Cardiac fibroblast (primary cell): ENCODE data around the gene COPA.

Experiments used
- DNase-seq, 2 donors: peaks; one replicate each; pipeline versions ENCODE4 v3.0.0 to v3.0.0-alpha.2; 2010; ENCODE audit warnings: low read depth in 2 of 2
- H3K4me3 ChIP-seq, 2 donors: replicated peaks in 1 of 2; 1 replicate in 1 of 2; 2 replicates in 1 of 2; pipeline ENCODE4 v1.5.1; 2011; ENCODE audit warnings: low read depth in 2 of 2, low read length in 2 of 2, mild to moderate bottlenecking in 2 of 2, moderate library complexity in 1 of 2
- CTCF ChIP-seq: IDR thresholded peaks from one replicate; pipeline ENCODE4 v1.5.1; 2011; ENCODE audit warnings: low read depth, mild to moderate bottlenecking, low read length, inconsistent platforms

The COPA gene

DNA sequence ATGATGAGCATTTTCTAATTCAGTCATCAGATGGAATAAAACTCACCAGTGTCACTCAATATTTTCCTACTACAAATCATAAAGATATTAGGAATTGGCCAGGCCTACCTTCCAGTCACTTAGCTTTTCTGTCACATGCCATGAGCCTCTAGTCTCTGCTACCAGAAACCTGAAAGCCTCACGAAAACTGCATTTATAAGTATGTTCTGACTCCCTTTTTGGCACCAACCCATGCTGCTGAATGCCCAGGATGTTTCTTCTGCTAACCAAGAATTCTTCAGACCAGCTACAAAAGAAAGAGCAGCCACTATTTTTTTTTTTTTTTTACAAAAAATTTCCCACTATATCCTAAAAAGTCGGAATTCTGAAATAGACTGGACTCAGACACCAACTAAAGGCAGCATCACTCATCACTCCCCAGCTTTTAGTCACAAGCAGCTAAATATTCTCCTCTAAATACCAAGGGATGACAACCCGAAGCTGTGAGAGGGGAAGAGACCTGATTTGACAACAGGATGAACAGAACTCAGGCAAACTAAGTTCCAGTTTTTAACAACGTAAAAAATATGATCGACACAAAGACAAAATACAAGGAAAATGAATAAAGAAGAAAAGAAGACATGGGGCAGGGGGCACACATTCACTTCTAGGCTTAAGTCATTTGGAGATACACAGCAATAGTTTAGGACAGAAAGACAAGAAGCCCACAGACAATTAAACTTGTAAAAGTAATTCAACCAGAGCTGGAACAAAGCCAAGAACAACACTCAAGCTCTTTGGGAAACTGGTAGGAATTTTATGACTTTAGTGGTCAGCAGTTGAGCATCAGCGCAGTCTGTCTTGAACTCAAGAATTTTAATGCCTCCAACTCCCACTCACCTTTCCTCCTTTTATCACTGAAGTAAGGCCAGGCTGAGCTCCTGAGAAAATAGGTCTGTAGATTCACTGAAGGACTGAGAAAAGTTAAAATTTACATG lies 82.4 kb downstream of the COPA start:
- peak overlapping the region; percentile 98 to 99 for H3K4me3 ChIP-seq
- no peak for TF ChIP-seq CTCF
- DNase-seq: peak; percentile 87 to 92

DNA sequence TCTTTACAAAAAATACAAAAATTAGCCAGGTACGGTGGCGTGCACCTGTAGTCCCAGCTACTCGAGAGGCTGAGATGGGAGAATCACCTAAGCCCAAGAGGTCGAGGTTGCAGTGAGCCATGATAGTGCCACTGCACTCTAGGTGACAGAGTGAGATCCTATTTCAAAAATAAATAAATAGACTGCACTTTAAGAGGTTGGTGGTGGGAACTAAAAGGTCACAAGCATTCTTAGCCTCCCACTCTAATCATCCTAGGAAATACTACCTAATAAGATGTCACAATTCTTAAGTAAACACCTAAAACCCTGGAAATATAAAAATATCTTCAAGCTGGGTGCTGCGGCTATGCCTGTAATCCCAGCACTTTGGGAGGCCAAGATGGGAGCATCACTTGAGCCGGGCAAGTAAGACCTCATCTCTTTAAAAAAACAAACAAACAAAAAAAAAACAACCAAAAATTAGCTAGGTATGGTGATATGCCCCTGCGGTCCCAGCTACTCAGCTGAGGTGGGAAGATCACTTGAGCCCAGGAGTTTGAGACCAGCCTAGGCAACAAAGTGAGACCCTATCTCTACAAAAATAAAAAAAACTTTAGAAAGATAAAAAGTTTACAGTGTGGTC lies 84.8 kb downstream of the COPA start:
- H3K4me3 ChIP-seq: no peak overlapping the region
- no peak for TF ChIP-seq CTCF
- DNase-seq: no peak

GRCh38 chr1:160257411-160258015 lies 85.5 kb downstream of the COPA start:
- DNase-seq: no peak

DNA sequence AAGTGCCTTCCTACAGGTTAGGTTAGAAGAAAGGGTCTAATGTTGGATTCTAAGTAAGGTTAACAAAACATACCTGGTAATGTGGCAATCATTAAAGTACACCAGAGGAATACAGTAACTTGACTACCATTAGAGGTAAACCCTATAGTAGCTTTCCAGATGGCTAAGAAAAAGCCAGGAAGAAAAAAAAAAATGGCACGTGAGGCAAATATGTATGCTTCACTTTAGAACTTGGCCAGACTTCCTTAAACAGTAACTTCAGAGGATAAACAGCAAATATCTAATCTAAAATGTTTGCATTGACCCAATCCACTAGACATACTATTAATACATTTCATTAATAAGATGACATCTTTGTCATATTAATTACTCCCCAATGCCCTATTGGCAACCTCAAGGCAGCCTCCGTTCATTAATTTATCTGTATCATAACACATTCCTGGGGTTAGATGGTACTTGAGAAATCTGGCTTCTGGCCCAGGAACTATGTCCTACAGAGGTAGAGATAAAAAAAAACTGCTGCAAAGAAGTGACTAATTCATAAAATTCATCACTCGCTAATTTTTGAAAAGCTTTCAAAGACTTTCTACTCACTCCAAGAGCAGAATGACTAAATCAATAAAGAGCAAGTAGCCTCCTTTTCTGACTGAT lies 86.5 kb downstream of the COPA start:
- DNase-seq: peak; percentile 77 to 84
- no peak for TF ChIP-seq CTCF
- H3K4me3 ChIP-seq: no peak overlapping the region

More at GRCh38 chr1:160257411-160258015, 85.5 kb downstream of the COPA start:
- no peak for TF ChIP-seq CTCF
- H3K4me3 ChIP-seq: no peak overlapping the region

DNA sequence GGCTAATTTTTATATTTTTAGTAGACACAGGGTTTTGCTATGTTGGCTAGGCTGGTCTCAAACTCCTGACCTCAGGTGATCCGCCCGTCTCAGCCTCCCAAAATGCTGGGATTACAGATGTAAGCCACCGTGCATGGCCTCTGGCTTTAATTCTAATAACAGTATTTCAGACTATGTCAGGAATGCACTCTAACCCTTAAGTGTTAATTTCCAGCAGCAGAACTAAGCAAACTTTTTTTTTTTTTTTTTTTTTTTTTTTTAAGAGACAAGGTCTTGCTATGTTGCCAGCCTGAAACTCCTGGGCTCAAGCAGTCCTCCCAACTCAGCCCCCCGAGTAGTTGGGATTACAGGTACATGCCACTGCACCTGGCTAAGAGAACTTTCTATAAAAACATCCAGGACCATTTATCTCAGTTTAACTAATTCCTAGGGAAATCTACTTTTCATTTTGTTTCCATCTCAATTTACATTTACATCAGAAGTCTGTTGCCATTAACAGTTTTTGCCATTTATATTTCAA lies 87.2 kb downstream of the COPA start:
- no peak overlapping the region for H3K4me3 ChIP-seq
- DNase-seq: no peak
- no peak for TF ChIP-seq CTCF
